ENCODE data around the gene BAIAP2L2.
"Not testable (repeated sequence)": the region's sequence is repeated elsewhere in the genome, so short reads cannot be mapped to it uniquely, and the experiment has no call there.

BAIAP2L2 gene

GRCh38 chr22:38079804-38080203, 30.7 kb downstream of the BAIAP2L2 start:
- H3K4me3 ChIP-seq (ENCODE audit: low read depth, low read length), result no peak overlapping the region
- TF ChIP-seq CTCF (IDR thresholded peaks at IDR 0.05; ENCODE audit: borderline replicate concordance, insufficient read depth, low read depth, low read length), result no peak

GRCh38 chr22:38079208-38079607, 31.3 kb downstream of the BAIAP2L2 start:
- H3K4me3 ChIP-seq (ENCODE audit: low read depth, low read length), result not testable (repeated sequence)

GRCh38 chr22:38078046-38078840, 32.2 kb downstream of the BAIAP2L2 start:
- TF ChIP-seq CTCF (IDR thresholded peaks at IDR 0.05; ENCODE audit: borderline replicate concordance, insufficient read depth, low read depth, low read length), result no peak
- H3K4me3 ChIP-seq (ENCODE audit: low read depth, low read length), result no peak overlapping the region

GRCh38 chr22:38077595-38077994, 32.9 kb downstream of the BAIAP2L2 start:
- no peak overlapping the region for H3K4me3 ChIP-seq (ENCODE audit: low read depth, low read length)
- no peak for TF ChIP-seq CTCF (IDR thresholded peaks at IDR 0.05; ENCODE audit: borderline replicate concordance, insufficient read depth, low read depth, low read length)

GRCh38 chr22:38077096-38077495, 33.4 kb downstream of the BAIAP2L2 start:
- no peak overlapping the region for H3K4me3 ChIP-seq (ENCODE audit: low read depth, low read length)
- no peak for TF ChIP-seq CTCF (IDR thresholded peaks at IDR 0.05; ENCODE audit: borderline replicate concordance, insufficient read depth, low read depth, low read length)

- no peak overlapping the region for H3K4me3 ChIP-seq (ENCODE audit: low read depth, low read length)
- no peak for TF ChIP-seq CTCF (IDR thresholded peaks at IDR 0.05; ENCODE audit: borderline replicate concordance, insufficient read depth, low read depth, low read length)
These were observed 34.5 kb downstream of the BAIAP2L2 start for GRCh38 chr22:38075961-38076360.

GRCh38 chr22:38075105-38075825, 35.2 kb downstream of the BAIAP2L2 start:
- no peak for TF ChIP-seq CTCF (IDR thresholded peaks at IDR 0.05; ENCODE audit: borderline replicate concordance, insufficient read depth, low read depth, low read length)
- no peak overlapping the region for H3K4me3 ChIP-seq (ENCODE audit: low read depth, low read length)

All from GM12875 (cell line).